Measurements from ENCODE around the gene SRSF3.
"Not testable (repeated sequence)": the region's sequence is repeated elsewhere in the genome, so short reads cannot be mapped to it uniquely, and the experiment has no call there.

DNA sequence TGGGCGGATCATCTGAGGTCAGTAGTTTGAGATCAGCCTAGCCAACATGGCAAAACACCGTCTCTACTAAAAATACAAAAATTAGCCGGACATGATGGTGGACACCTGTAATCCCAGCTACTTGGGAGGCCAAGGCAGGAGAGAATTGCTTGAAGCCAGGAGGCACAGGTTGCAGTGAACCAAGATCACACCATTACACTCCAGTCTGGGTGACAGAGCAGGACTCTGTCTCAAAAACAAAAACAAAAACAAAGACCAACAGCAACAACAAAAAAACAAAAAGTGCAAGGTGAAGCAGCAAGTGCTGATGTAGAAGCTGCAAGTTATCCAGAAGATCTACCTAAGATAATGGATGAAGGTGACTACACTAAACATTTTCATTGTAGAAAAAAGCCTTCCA is 17.5 kb downstream of the SRSF3 start:
- TF ChIP-seq, protein P1, sequence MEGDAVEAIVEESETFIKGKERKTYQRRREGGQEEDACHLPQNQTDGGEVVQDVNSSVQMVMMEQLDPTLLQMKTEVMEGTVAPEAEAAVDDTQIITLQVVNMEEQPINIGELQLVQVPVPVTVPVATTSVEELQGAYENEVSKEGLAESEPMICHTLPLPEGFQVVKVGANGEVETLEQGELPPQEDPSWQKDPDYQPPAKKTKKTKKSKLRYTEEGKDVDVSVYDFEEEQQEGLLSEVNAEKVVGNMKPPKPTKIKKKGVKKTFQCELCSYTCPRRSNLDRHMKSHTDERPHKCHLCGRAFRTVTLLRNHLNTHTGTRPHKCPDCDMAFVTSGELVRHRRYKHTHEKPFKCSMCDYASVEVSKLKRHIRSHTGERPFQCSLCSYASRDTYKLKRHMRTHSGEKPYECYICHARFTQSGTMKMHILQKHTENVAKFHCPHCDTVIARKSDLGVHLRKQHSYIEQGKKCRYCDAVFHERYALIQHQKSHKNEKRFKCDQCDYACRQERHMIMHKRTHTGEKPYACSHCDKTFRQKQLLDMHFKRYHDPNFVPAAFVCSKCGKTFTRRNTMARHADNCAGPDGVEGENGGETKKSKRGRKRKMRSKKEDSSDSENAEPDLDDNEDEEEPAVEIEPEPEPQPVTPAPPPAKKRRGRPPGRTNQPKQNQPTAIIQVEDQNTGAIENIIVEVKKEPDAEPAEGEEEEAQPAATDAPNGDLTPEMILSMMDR (IDR thresholded peaks at IDR 0.05; ENCODE audit: poor library complexity), result not testable (repeated sequence)
- not testable (repeated sequence) for TF ChIP-seq EZH2 (IDR thresholded peaks at IDR 0.05; ENCODE audit: borderline replicate concordance); EZH2phosphoT487 (IDR thresholded peaks at IDR 0.05; ENCODE audit: low read depth, severe bottlenecking, unreplicated experiment)

Data from hepatocyte (in vitro differentiated cells).